HepG2 (cell line): Measurements from ENCODE around the gene ZNF670. TPM values are rescaled to one million over a fixed set of nuclear protein-coding genes. Genes with fewer than 3 reads are reported as not detected.
A peak's percentile ranks its signal among the peaks of the same experiment; 100 is the strongest.

Experiments
- AGO2 ChIP-seq: fragments of 200-400 bp; formaldehyde crosslinking; optimal IDR thresholded peaks from 2 replicates; pipeline ENCODE3; 2017; ENCODE audit warnings: mild to moderate bottlenecking, low read depth, low read length, moderate library complexity
- DMAP1 ChIP-seq: IDR thresholded peaks from 2 replicates; pipeline ENCODE4 v1.6.1; 2016
- DR1 ChIP-seq: sonication (generic); formaldehyde crosslinking; IDR thresholded peaks from 2 replicates; pipeline ENCODE4 v1.8.0; 2021; ENCODE audit warnings: mild to moderate bottlenecking, missing genetic modification reagents, inconsistent platforms
- ETV5 ChIP-seq: IDR thresholded peaks from 2 replicates; pipeline ENCODE4 v1.6.1; 2018; ENCODE audit warnings: missing biosample characterization, missing genetic modification reagents, inconsistent platforms, borderline replicate concordance
- HMG20B ChIP-seq: conservative IDR thresholded peaks from 2 replicates; pipeline ENCODE4 v1.6.1; 2016; ENCODE audit warnings: missing genetic modification reagents, missing compliant biosample characterization
- KDM4B ChIP-seq: sonication (generic); formaldehyde crosslinking; IDR thresholded peaks from 2 replicates; pipeline ENCODE4 v1.4.0; 2020; ENCODE audit warnings: missing genetic modification reagents
- KDM5A ChIP-seq: fragments of 200-600 bp; sonication (generic); IDR thresholded peaks from 2 replicates; pipeline ENCODE4 v1.7.0; 2018; ENCODE audit warnings: antibody characterized with exemption, mild to moderate bottlenecking, low read length, borderline replicate concordance
- KLF16 ChIP-seq, 2 experiments: sonication (generic) in 1 of 2; formaldehyde crosslinking in 1 of 2; IDR thresholded peaks; 2 replicates each; pipeline versions ENCODE4 v1.6.1 to v1.8.0; 2016 to 2023; ENCODE audit warnings: missing genetic modification reagents in 2 of 2, missing compliant biosample characterization in 1 of 2
- KMT2B ChIP-seq: IDR thresholded peaks from 2 replicates; pipeline ENCODE4 v1.6.1; 2016; ENCODE audit warnings: missing genetic modification reagents, missing compliant biosample characterization
- MED1 ChIP-seq: sonication (generic); formaldehyde crosslinking; IDR thresholded peaks from 2 replicates; pipeline ENCODE4 v1.4.0; 2020; ENCODE audit warnings: missing genetic modification reagents
- MEIS2 ChIP-seq: sonication (generic); formaldehyde crosslinking; IDR thresholded peaks from 2 replicates; pipeline ENCODE4 v1.9.0; 2021; ENCODE audit warnings: mild to moderate bottlenecking, missing genetic modification reagents
- NCOA1 ChIP-seq: sonication (generic); formaldehyde crosslinking; IDR thresholded peaks from 2 replicates; pipeline ENCODE4 v1.9.0; 2021; ENCODE audit warnings: missing genetic modification reagents
- RBM22 ChIP-seq: fragments of 200-400 bp; formaldehyde crosslinking; optimal IDR thresholded peaks from 2 replicates; pipeline ENCODE3; 2017; ENCODE audit warnings: mild to moderate bottlenecking, low read length, moderate library complexity
- RXRB ChIP-seq: IDR thresholded peaks from 2 replicates; pipeline ENCODE4 v1.6.1; 2016; ENCODE audit warnings: borderline replicate concordance, missing genetic modification reagents, missing compliant biosample characterization
- SIX4 ChIP-seq: sonication (generic); formaldehyde crosslinking; IDR thresholded peaks from 2 replicates; pipeline ENCODE4 v1.4.0; 2020; ENCODE audit warnings: missing genetic modification reagents
- SOX6 ChIP-seq, 2 experiments: fragments of 450-650 bp in 1 of 2; sonication (generic) in 1 of 2; formaldehyde crosslinking in 1 of 2; IDR thresholded peaks; 2 replicates each; pipeline versions ENCODE4 v1.4.0 to v1.6.1; 2017 to 2020; ENCODE audit warnings: antibody characterized with exemption in 1 of 2, mild to moderate bottlenecking in 1 of 2, missing genetic modification reagents in 1 of 2
- SP1 ChIP-seq, 2 experiments: fragments of 450-650 bp in 1 of 2; sonication (generic) in 1 of 2; formaldehyde crosslinking in 1 of 2; IDR thresholded peaks; 2 replicates each; pipeline versions ENCODE4 v1.4.0 to v1.6.1; 2016 to 2020; ENCODE audit warnings: missing genetic modification reagents in 1 of 2
- YEATS4 ChIP-seq: sonication (generic); formaldehyde crosslinking; IDR thresholded peaks from 2 replicates; pipeline ENCODE4 v1.4.0; 2020; ENCODE audit warnings: missing genetic modification reagents, borderline replicate concordance
- ZBTB2 ChIP-seq: sonication (generic); formaldehyde crosslinking; IDR thresholded peaks from 2 replicates; pipeline ENCODE4 v1.8.0; 2022; ENCODE audit warnings: low read depth, missing genetic modification reagents
- ZBTB21 ChIP-seq: sonication (generic); formaldehyde crosslinking; IDR thresholded peaks from 2 replicates; pipeline ENCODE4 v1.4.0; 2020; ENCODE audit warnings: missing genetic modification reagents
- ZFP90 ChIP-seq: sonication (generic); formaldehyde crosslinking; IDR thresholded peaks from 2 replicates; pipeline ENCODE4 v1.8.0; 2022; ENCODE audit warnings: missing genetic modification reagents, mild to moderate bottlenecking, inconsistent platforms, borderline replicate concordance
- ZFP91 ChIP-seq: sonication (generic); formaldehyde crosslinking; IDR thresholded peaks from 2 replicates; pipeline ENCODE4 v1.9.0; 2022; ENCODE audit warnings: missing genetic modification reagents, mild to moderate bottlenecking, borderline replicate concordance
- ZFX ChIP-seq: sonication (generic); formaldehyde crosslinking; IDR thresholded peaks from 2 replicates; pipeline ENCODE4 v1.4.0; 2020; ENCODE audit warnings: mild to moderate bottlenecking, low read depth, missing genetic modification reagents, moderate library complexity
- ZNF350 ChIP-seq: sonication (generic); formaldehyde crosslinking; IDR thresholded peaks from 2 replicates; pipeline ENCODE4 v1.4.0; 2020; ENCODE audit warnings: mild to moderate bottlenecking, low read depth, missing genetic modification reagents, borderline replicate concordance
- ZNF615 ChIP-seq: sonication (generic); formaldehyde crosslinking; IDR thresholded peaks from 2 replicates; pipeline ENCODE4 v1.5.0; 2020; ENCODE audit warnings: mild to moderate bottlenecking, missing genetic modification reagents, borderline replicate concordance
- ZNF792 ChIP-seq: IDR thresholded peaks from 2 replicates; pipeline ENCODE4 v1.6.1; 2016
- ZNF891 ChIP-seq: sonication (generic); formaldehyde crosslinking; IDR thresholded peaks from 2 replicates; pipeline ENCODE4 v1.5.0; 2020; ENCODE audit warnings: mild to moderate bottlenecking, missing genetic modification reagents
- polyA plus RNA-seq, 8 experiments: library from polyadenylated mRNA; depleted of rRNA in 3 of 8; stranded (reverse) in 7 of 8; unstranded in 1 of 8; fragments of >200 nt; fragmentation: Illumina TruSeq in 4 of 8; extraction: Trizol in 4 of 8; gene quantifications; 2 replicates each; pipeline versions ENCODE4 v1.2.1 to v1.2.3, GENCODE V29; 2011 to 2016; ENCODE audit warnings: low read depth in 4 of 8, missing spikeins in 1 of 8, mixed read lengths in 1 of 8; ENCODE audit not compliant: insufficient read depth in 1 of 8
- total RNA-seq, 5 experiments: library from RNA; depleted of rRNA; stranded (reverse); fragments of >200 nt; fragmentation: Illumina TruSeq; extraction: Trizol; gene quantifications; 2 replicates each; pipeline ENCODE4 v1.2.3, GENCODE V29; 2016; ENCODE audit warnings: low read depth in 1 of 5

ZNF670 gene
- total and polyA plus RNA-seq, 2 of the 13 experiments (the other 11 are each of a cell fraction or from before 2014, with no cell fraction given), result 4.2 to 10.9 TPM

- TF ChIP-seq SOX6 (IDR thresholded peaks at IDR 0.05), result no peak
- TF ChIP-seq SOX6 (CRISPR knock-in tag; IDR thresholded peaks at IDR 0.05), result peak; percentile 38; the same call in 1 of the 2 replicates
- TF ChIP-seq YEATS4 (CRISPR knock-in tag), result 0 out of 2 replicates have a peak, but pooled peaks have one; percentile 19
- TF ChIP-seq DR1 (CRISPR knock-in tag), result 0 out of 2 replicates have a peak, but pooled peaks have one; percentile 63
- no peak for TF ChIP-seq ZBTB2 (CRISPR knock-in tag)
- TF ChIP-seq DMAP1 (CRISPR knock-in tag), result peak; percentile 52; the same call in 1 of the 2 replicates
- TF ChIP-seq RBM22, result no peak
- TF ChIP-seq SIX4 (CRISPR knock-in tag), result peak; percentile 18; the same call in 1 of the 2 replicates
- 0 out of 2 replicates have a peak, but pooled peaks have one; percentile 24 for TF ChIP-seq KDM5A
- TF ChIP-seq KDM4B (CRISPR knock-in tag), result no peak
- no peak; the same call in 1 of the 2 replicates for TF ChIP-seq HMG20B
- no peak for TF ChIP-seq ZBTB21
- peak; percentile 16; the same call in 1 of the 2 replicates for TF ChIP-seq ETV5 (CRISPR knock-in tag)
- TF ChIP-seq AGO2, result peak; percentile 74
- no peak for TF ChIP-seq ZNF615 (CRISPR knock-in tag)
- no peak for TF ChIP-seq ZFP90 (CRISPR knock-in tag)
- peak; percentile 81; the same call in 1 of the 2 replicates for TF ChIP-seq ZNF891 (CRISPR knock-in tag)
- TF ChIP-seq RXRB (CRISPR knock-in tag), result peak; percentile 48; the same call in 1 of the 2 replicates
- TF ChIP-seq MEIS2 (CRISPR knock-in tag), result no peak; the same call in 1 of the 2 replicates
- TF ChIP-seq ZFX (CRISPR knock-in tag), result peak; percentile 19; the same call in 1 of the 2 replicates
- TF ChIP-seq NCOA1 (CRISPR knock-in tag), result 0 out of 2 replicates have a peak, but pooled peaks have one; percentile 15
- TF ChIP-seq KMT2B (CRISPR knock-in tag), result no peak
- TF ChIP-seq MED1, result peak; percentile 43
- TF ChIP-seq KLF16 (CRISPR knock-in tag; IDR thresholded peaks at IDR 0.05), result 0 out of 4 replicates have a peak, but pooled peaks of 1 of the 2 experiments have one; percentile 45
- 0 out of 2 replicates have a peak, but pooled peaks have one; percentile 27 for TF ChIP-seq ZNF792 (CRISPR knock-in tag)
- TF ChIP-seq ZNF350 (CRISPR knock-in tag), result peak; percentile 71; the same call in 1 of the 2 replicates
- TF ChIP-seq SP1 (IDR thresholded peaks at IDR 0.05), result no peak
- TF ChIP-seq SP1 (CRISPR knock-in tag; IDR thresholded peaks at IDR 0.05), result peak; percentile 59; the same call in 1 of the 2 replicates
- peak; percentile 78; the same call in 1 of the 2 replicates for TF ChIP-seq ZFP91 (CRISPR knock-in tag)
Measured at GRCh38 chr1:247078258-247079140, at the start of gene ZNF670 (continued).
